HG02870 (cell line): ENCODE measurements around the gene PSMA6.
"Not testable (repeated sequence)": the region's sequence is repeated elsewhere in the genome, so short reads cannot be mapped to it uniquely, and the experiment has no call there.

Experiments used
- ATAC-seq: cut with Tn5 transposase; IDR thresholded peaks from one replicate; pipeline ENCODE4 v1.9.1; 2021; ENCODE audit warnings: mild to moderate bottlenecking, moderate library complexity; ENCODE audit not compliant: unreplicated experiment

PSMA6 gene

DNA sequence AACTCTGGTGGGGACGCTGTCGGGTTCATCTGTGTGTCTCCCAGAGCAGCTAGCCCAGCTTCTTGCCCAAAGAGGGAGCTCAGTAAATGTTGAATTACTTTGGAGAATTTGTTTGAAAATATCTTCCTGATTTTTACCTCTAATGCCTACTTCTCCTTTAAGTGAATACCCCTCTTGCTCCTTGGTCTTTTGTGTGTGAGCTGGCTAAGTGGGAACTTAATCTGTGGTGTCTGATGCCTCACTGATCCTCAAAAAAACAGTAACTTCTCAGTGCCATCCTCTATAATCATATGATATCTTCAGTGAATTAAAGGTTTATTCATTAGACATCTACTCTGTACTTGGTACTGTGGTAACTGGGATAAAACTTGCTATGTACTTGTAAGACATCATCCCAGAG, 7.7 kb upstream of the PSMA6 start:
- ATAC-seq, result no peak

DNA sequence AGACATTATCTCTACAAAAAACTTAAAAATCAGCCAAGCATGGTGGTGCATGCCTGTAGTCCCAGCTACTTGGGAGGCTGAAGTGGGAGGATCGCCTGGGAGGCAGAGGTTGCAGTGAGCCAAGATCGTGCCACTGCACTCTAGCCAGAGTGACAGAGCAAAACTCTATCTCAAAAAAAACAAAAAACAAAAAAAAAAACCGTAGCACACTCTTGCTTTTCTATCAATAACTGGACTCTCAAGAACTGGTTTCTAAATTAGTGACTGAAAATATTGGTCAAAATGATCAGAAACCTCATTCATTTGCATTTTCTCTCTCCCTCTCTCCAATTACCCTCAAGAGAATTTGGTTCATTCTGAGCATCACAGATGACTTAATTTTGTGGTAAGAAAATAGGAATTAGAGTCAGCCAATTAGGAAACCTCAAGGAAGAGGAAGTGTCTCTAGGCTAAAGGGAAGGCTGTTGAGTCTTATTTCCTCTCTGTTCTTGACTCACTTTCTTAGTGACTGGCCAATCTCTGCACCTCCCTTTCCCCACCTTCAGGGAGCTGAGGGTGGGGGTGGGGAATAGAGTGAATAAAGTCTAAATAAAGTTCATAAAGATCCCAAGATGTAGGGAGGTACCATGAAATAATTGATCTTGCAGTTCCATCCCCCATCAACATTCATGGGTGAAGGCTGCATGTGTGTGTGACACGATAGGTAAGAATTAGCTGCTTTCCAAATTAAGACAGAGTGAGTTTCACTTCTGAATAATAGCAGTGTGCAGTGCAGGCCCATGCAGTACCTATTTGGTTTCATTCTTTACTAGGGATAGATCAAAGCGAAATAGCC, 6.8 kb upstream of the PSMA6 start:
- peak; percentile 68 for ATAC-seq

DNA sequence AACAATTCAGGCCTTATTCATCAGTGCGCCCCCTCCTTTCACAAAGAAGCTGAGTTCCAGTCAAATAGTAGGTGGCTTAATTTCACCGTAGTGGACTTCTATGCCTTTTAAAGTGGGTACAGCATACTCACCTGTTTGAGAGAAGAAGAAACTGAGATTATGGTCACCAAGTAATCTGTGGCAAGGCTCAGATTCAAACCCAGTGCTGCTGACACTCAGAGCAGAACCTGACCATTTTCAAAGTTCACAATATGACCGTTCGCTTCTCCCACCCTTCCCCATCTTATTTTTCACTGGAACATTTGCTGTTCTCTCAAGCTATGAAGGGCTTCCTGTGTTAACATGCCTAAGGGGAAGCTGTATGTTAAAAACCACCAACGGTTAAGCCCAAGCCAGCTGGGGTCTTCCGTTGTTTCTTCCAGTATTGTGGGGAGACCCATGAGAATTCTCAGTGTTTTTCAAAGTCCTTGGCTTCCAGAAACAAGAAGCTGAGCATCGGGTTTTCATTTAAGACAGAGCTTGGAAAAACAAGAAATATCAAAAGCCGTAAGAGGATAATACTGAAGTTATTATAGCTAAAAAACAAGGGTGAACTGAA, 6.1 kb upstream of the PSMA6 start:
- ATAC-seq, result peak; percentile 30

DNA sequence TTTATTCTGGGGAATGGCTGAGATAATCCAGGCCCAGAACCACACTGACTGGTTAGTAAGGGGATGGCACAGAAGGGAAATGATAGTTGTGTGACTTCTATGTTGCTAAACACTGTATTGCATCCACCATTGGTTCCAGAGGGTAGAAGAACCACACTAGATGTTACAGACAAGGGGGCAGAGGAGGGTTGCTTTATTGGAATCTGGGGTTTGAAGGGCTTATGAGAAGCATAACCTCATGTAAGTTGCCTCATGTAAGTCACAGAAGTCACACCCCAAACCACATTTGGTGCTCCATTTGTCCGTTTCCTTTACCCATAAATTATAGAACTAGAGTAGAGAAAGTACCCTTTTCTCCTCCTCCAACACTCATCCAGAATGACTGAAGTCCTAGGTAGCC, 5.5 kb upstream of the PSMA6 start:
- ATAC-seq, result no peak

DNA sequence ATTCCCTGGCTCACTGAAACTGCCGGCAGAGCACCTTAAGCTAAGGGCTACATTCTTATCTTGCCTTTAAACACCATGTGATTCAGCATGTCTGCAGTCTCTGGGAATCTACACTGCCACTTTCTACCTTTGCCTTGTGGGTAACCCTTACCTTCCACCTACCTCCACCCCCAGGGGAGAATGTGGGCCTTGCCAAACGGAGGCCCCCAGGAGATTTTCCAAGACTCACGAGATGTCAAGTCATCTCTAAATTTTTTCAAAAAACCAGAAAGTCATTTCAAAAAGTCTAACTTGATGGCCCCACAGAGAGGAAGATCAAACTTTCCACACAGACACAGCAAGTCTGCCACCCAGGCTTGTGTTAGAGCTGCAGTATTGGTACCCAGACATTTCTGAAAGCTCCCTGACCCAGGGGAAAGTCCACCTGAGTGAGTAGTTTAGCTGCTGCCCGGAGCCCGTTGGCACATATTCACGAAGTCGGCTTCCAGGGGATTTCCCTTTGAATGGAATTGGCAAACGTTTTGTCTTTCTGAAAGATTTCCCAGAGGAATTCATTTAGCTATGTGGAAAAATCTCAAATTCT, 4.7 kb upstream of the PSMA6 start:
- no peak for ATAC-seq

DNA sequence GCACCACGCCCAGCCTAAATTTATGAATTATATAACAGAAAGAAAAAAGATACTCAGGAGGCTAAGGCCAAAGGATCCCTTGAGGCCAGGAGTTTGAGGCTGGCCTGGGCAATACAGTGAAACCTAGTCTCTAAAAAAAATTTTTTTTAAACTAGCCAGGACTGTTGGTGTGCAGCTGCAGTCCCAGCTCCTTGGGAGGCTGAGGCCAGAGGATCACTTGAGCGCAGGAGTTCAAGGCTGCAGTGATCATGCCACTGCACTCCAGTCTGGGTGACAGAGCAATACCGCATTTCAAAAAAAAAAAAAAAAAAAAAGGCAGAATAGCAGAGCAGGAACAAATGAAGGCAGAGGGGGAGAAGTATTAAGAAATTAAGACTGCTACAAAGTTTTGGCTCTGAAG, 2.6 kb upstream of the PSMA6 start:
- no peak for ATAC-seq

DNA sequence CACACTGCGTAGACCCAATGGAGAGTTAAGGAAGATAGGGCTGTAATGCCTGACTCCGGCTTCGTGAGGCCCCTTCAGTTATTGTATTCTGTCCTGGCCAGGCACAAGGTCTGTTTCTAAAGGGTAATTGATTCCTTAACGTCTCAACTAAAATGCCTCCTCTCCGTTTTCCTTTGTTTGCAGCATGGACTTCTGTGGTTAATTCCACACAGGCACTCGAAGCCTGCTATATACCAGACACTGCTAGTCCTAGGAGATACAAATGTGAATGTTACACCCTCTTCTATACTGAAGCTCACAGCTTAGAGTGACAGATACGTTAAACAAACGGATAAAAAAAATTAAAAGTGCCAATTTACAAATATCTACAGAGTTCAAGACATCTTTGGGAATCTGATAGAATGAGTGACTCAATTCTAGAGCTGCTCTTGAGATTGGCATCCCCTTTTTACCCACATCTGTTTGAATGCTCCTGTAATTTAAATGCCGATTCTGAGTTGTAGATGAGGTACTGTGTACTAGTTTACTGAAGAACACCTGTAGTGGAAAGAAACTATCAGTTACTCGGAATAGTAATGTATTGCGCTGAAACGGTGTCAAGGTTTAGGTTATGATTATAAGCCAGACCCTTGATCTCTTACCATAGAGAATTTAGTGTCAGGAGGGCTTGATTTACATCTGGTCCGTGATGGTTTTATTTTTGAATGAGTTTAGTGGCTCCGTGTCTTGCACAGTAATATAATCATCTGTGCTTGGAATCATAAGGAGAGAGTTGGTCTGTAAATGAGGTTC, 784 bp downstream of the PSMA6 start:
- ATAC-seq, result peak; percentile 12

DNA sequence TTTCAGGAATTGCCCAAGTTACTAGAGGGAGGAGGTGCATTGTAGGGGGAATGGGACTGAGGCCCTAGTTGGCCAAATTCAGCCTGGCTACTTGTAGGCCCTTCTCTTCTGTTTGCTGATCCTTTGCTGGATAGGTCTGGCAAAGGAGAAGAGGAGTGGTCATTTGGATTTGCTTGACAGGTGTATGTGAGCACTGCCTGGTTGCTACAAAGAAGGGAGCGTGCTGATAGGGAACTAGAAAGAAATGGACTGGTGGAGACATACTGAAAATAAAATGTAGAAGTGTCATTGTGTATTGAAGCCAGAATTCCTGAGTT, 3.6 kb downstream of the PSMA6 start:
- ATAC-seq, result no peak

DNA sequence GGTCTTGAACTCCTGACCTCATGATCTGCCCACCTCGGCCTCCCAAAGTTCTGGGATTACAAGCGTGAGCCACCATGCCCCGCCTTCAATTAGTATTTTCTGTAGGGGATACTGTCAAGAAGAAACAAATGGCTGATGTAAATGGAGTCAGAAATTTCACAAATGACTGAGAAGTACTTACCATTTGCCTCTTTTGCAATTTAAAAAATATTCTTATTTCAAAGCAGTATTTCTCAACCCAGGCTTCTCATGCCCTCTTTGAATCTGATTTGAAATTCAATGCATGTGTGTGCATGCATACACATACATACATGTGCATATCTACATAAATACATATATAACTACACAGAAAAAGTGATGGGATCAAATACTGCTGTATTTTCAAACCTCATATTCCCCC, 4.4 kb downstream of the PSMA6 start:
- ATAC-seq, result no peak

DNA sequence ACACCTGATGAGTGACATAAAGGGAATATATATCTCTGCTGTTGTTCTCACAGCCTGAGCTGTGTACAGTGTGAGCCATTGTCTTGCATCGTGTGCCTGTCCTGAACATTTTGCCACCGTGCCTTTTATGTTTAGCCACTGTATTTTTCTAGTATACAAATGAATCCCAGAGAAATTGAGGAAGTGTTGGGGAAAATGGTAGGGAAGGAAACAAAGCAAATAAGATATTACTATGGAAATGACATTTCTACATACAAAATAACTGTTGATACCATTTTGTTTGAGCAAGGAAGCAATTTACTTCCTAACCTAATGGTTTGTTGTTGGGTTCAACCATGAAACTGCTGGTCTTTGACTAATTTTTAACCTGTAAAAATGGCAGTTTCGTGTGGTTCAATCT, 5.5 kb downstream of the PSMA6 start:
- no peak for ATAC-seq

DNA sequence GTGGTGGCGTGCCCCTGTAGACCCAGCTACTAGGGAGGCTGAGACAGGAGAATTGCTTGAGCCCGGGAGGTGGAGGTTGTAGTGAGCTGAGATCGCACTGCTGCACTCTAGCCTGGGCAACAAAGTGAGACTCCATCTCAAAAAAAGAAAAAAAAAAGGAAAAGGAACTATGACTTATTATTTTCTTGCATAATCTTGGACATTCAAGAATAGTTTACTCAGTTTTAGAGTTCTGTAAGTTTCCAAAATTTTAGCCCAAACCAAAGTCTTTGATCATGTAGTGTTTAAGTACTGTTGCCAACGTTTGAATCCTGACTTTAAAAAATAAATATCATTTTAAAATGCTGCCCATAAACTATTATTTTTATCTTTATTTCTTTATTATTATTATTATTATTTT, 6.2 kb downstream of the PSMA6 start:
- no peak for ATAC-seq

DNA sequence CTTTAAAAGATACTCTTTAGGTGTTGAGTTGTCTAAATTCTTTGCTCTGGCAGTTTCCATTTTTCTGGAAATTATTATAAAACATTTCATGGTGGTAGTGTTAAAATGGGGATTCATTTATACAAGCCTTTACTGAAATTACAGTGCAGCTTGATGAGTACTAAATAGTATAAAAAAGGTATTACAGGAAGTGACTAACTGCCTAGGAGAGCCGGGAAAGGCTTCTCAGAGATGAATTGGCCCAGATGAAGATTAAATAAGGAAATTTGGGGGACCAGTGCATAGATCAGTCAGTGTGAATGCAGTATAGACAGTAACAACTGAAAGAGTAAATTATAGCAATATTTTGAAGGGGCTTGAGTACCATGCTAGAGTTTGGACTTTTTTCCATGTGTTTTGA, 7.5 kb downstream of the PSMA6 start:
- no peak for ATAC-seq

DNA sequence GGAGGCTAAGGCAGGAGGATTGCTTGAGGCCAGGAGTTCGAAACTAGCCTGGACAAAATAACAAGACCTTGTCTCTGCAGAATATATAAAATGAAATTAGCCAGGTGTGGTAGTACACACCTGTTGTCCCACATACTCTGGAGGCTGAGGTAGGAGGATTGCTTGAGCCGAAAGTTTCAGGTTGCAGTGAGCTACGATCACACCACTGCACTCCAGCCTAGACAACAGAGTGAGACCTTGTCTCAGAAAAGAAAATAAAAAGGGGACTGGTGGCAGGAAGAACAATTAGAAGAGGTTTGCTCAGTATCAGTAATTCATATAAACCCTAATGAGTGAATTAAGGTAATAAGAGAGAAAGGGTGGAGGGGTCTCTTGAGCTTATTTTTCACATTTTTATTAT, 8.0 kb downstream of the PSMA6 start:
- ATAC-seq, result no peak

DNA sequence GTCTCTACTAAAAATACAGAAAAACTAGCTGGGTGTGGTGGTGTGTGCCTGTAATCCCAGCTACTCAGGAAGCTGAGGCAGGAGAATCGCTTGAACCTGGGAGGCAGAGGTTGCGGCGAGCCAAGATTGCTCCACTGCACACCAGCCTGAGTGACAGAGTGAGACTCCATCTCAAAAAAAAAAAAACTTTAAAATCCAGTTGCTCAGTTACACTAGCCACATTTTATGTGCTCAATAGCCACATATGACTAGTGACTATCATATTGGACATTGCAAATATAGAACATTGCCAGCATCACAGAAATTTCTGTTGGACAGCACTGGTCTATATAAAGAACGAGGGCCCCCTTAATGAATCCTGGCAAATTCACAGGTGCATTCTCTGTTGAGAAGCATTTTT, 9.2 kb downstream of the PSMA6 start:
- not testable (repeated sequence) for ATAC-seq

DNA sequence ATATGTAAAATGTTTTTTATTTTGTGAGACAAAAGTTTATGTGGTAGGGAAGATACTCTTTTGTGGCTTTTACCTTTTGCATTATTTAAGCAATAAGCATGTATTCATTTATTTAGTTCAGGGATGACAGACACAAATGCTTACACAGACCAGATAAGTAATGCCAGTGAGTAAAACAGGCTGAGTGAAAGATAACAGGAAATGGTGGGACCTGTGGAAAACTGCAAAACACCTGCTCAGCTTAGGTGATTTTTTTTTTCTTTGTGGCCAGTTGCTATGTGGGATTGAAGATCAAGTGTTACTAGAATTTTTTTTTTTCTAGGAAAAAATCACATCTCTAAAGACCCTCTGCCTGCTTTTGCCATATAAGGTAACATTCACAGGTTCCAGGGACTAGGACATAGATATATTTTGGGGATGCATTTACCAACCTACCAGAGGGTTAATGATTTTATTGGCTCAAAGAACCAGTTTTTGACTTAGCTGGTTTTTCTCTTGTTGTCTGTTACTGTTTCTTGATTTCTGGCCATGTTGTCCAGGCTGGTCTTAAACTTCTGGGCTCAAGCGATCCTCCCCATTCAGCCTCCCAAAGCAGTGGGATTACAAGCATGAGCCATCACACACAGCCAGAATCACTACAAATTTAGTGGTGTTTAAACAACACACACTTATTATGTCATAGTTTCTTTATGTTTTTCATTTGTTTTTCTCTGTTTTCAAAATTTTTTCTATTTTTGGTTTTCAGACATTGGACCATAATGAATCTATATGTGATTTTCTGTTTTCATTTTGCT, 9.8 kb downstream of the PSMA6 start:
- ATAC-seq, result no peak

DNA sequence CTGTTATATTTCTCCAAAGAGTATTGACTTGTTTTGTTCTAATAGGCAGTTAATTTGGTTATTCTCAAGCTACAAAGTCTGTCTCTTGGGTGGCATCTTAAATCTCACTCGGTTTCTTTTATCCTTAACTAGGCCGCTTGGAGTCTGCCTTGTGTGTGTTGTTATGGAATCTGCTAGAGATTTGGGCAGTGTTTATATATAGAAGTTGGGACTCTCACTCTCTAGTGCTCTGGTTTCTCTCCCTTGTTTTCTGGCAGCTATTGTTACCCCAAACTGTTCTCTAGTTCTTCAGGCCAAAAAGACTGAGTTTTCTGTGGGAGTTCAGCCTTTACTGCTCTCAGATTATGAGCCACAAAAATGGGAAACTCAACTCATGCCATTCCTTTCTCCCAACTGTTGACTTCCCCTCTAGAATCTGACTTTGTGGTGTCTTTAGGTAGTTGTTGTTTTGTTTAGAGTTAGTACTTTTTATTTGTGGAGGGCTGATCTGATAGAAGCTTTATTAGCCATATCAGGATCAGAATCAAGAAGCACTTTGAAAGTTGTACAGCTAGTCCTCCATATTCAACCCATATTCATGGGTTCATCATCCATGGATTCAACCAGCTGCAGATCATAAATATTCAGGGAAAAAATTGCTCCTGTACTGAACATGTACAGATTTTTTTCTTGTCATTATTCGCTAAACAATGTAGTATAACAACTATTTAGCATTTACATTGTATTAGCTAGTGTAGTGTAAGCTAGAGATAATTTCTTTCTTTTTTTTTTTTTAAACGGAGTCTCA, 11.2 kb downstream of the PSMA6 start:
- no peak for ATAC-seq

DNA sequence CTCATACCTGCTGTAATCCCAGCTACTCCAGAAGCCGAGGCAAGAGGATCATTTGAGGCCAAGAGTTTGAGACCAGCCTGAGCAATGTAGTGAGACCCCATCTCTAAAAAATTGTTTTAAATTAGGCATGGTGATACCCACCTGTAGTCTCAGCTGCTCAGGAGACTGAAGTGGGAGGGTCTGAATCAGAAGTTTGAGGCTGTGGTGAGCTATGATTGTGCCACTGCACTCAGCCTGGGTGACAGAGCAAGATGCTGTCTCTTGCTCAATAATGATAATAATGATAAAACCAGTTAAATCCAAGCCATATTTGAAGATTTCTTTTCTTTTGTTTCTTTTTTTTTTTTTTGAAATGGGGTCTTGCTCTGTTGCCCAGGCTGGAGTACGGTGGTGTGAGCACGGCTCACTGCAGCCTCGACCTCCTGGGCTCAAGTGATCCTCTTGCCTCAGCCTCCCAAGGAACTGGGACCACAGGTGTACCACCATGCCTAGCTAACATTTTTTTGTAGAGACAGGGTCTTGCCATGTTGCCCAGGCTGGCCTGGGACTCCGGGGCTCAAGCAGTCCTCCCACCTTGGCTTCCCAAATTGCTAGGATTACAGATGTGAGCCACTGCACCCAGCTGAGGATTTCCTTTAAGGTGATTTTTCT, 12.8 kb downstream of the PSMA6 start:
- no peak for ATAC-seq

DNA sequence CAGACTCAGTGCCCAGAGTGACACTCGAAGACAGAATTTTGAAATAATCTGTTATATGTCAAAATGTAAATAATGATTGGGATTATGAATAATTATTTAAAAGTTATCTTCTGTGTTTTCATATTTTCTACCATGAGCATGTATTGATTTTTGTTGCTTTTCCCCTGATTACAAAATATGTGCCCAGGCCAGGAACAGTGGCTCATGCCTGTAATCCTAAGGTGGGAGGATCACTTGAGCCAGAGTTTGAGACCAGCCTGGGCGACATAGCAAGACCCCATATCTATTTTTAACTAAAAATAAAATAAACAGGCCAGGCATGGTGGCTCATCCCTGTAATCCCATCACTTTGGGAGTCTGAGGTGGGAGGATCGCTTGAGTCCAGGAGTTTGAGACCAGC, 13.5 kb downstream of the PSMA6 start:
- no peak for ATAC-seq

DNA sequence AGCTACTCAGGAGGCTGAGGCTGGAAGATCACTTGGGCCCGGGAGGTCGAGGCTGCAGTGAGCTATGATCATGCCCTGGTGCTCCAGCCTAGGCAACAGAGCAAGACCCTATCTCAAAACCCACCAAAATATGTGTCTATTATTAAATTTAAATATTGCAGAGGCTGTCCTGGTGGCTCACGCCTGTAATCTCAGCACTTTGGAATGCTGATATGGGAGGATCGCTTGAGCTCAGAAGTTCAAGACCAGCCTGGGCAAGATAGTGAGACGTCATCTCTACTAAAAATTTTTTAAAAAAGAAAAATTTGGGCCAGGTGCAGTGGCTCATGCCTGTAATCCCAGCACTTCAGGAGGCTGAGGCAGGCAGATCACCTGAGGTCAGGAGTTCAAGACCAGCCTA, 13.9 kb downstream of the PSMA6 start:
- ATAC-seq, result no peak

DNA sequence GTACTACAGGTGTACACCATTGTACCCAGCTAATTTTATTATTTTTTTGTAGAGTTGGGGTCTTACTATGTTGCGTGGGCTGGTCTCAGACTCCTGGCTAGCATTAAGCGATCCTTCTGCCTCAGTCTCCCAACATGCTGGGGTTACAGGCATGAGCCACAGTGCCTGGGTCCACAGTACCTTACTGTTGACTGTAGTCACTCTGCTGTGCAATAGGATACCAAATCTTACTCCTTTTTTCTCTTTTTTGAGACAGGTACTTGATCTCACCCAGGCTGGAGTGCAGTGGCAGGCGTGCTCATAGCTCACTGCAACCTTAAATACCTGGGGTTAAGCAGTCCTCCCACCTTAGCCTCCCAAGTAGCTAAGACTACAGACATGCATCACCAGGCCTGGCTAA, 25.6 kb downstream of the PSMA6 start:
- ATAC-seq, result no peak
